ENCODE data around the gene TBX10. TPM values are rescaled to one million over a fixed set of nuclear protein-coding genes. Genes with fewer than 3 reads are reported as not detected.

TBX10 gene
- total and polyA plus RNA-seq, 12 donors: 0.17 to 0.44 (median 0.28) TPM; not detected in 9

DNA sequence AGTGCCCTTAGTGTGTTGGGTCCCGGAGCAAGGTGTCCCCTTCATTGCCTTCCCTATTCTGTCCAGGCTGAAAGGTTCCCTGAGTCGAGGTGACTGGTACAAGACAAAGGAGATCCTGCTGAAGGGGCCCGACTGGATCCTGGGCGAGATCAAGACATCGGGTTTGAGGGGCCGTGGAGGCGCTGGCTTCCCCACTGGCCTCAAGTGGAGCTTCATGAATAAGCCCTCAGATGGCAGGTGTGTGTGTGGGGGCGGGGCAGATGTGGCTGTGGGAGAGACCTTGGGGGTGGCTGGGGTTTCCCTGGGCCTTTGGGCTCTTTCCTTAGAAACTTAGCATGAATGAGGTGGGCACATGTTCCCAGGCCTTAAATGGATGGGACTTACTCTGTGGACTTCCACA is 31.1 kb downstream of the TBX10 start:
- peak overlapping the region in 1 of 10 donors; percentile 88 for H3K4me3 ChIP-seq
- H3K4me1 ChIP-seq: peaks cover 12 to 27% (median 20%) of the 10 kb centered on the region in 9 donors
- TF ChIP-seq, protein P1, sequence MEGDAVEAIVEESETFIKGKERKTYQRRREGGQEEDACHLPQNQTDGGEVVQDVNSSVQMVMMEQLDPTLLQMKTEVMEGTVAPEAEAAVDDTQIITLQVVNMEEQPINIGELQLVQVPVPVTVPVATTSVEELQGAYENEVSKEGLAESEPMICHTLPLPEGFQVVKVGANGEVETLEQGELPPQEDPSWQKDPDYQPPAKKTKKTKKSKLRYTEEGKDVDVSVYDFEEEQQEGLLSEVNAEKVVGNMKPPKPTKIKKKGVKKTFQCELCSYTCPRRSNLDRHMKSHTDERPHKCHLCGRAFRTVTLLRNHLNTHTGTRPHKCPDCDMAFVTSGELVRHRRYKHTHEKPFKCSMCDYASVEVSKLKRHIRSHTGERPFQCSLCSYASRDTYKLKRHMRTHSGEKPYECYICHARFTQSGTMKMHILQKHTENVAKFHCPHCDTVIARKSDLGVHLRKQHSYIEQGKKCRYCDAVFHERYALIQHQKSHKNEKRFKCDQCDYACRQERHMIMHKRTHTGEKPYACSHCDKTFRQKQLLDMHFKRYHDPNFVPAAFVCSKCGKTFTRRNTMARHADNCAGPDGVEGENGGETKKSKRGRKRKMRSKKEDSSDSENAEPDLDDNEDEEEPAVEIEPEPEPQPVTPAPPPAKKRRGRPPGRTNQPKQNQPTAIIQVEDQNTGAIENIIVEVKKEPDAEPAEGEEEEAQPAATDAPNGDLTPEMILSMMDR (IDR thresholded peaks at IDR 0.05): no peak
- intact Hi-C loops (cut with DNase I): loop anchor here in 1 of 10 donors (5.0 kb wide), 1 partner anchor 36 kb away; no protein-coding TSS in a partner anchor
- DNase-seq (no peak), ATAC-seq (no peak)
- WGBS, 2 donors: 94 to 97% methylated on average over 8 of the region's 8 CpGs
- no peaks in the 10 kb centered on the region for H3K27me3 ChIP-seq
- no peaks in the 10 kb centered on the region for H3K9me3 ChIP-seq
- no peak overlapping the region for H3K27ac ChIP-seq
- peaks cover 0 to 53% (median 40%) of the 10 kb centered on the region in 9 donors for H3K36me3 ChIP-seq

DNA sequence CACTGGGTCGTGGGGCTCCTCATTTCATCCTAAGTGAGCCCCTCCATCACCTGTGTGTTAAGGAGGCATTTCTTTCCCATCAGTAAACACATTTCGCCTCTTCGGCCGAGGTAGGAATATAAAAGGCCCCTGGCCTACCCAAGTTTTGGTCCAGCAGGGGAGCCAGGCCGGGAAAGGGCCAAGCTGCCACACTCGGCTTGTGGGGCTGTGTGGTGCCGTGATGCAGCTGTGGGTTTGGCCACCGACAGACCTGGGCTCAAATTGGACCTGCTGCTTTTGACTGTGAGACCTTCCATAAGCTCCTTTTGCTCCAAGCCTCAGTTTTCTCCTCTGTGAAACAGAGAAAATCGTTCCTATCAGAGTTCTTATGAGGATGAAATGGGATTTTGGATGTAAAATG is 32.1 kb downstream of the TBX10 start:
- H3K4me1 ChIP-seq: peaks cover 12 to 27% (median 20%) of the 10 kb centered on the region in 9 donors
- no peaks in the 10 kb centered on the region for H3K9me3 ChIP-seq
- TF ChIP-seq, protein P1 (IDR thresholded peaks at IDR 0.05): no peak
- peak overlapping the region in 9 of 10 donors; percentile 89 to 97 (median 92) for H3K27ac ChIP-seq
- DNase-seq (no peak), ATAC-seq (no peak)
- intact Hi-C loops (cut with DNase I): loop anchor here in 2 of 10 donors (2.0 to 5.0 kb wide), 2 partner anchors 23 to 35 kb away; no protein-coding TSS in a partner anchor
- H3K4me3 ChIP-seq: peak overlapping the region; percentile 85 to 100 (median 92)
- no peaks in the 10 kb centered on the region for H3K27me3 ChIP-seq
- 43 to 50% methylated on average over 9 of the region's 9 CpGs for whole genome bisulfite sequencing, 2 donors
- peaks cover 0 to 43% (median 37%) of the 10 kb centered on the region in 9 donors for H3K36me3 ChIP-seq

DNA sequence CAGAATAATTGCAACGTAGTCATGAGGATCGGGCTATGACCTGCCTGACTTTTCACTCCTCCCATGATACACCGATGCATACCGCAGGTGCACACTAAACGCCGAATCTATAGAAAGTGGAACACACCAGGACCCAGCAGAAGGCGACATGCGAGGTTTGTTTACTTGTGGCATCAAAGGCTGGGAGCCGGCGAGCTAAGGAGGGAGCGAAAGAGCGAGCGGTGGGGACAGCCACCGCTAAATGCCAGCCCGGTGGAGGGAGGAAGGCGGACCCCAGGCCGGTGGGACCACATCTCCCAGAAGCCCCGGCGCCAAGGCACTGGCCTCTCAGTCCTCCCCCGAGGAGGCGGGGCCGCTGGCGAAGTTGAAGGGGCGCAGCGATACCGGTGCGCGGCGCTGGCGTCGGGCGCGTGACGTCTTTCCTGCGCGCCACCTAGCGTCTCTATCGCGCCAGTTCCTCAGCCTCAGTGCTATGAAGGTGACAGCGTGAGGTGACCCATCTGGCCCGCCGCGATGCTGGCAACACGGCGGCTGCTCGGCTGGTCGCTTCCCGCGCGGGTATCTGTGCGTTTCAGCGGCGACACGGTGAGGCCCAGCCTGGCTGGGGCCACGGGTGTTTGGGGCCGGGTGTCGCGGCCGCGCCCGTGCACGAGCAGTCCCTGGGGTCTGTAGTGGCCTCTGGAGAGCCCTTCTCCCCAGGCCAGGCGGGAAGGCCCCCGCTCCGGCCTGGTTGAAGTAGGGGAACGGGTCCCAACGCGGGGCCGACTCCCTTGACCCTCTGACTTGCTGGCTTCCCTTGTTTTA is 32.9 kb downstream of the TBX10 start, which contains the start of gene NDUFV1:
Gene NDUFV1 (plus strand): TSS at position 445 of the 804 bp plus-strand sequence. CDS start 69 bp downstream, at position 514.
- peaks cover 0 to 2% (median 0%) of the 10 kb centered on the region in 7 donors for H3K27me3 ChIP-seq
- peak; percentile 97 to 100 (median 99) for ATAC-seq
- intact Hi-C loops (cut with DNase I): loop anchor here in 3 of 10 donors (1.0 to 5.0 kb wide), 3 partner anchors 23 to 34 kb away; partner anchors contain the start of gene GSTP1 (in 2 of the 3)
- no peaks in the 10 kb centered on the region for H3K9me3 ChIP-seq
- peak; percentile 97 to 98 for DNase-seq
- peak within 1 kb of the TSS; percentile 85 to 100 (median 92) for H3K4me3 ChIP-seq
- 0 to 1% methylated on average over 69 of the region's 69 CpGs for WGBS, 2 donors
- peak within 1 kb of the TSS; percentile 66 to 97 (median 92) for H3K27ac ChIP-seq
- peaks cover 0 to 35% (median 29%) of the 10 kb centered on the region in 9 donors for H3K36me3 ChIP-seq
- H3K4me1 ChIP-seq: peaks cover 12 to 27% (median 20%) of the 10 kb centered on the region in 9 donors
- TF ChIP-seq, protein P1 (IDR thresholded peaks at IDR 0.05): peak; percentile 34 to 84 (median 70)

DNA sequence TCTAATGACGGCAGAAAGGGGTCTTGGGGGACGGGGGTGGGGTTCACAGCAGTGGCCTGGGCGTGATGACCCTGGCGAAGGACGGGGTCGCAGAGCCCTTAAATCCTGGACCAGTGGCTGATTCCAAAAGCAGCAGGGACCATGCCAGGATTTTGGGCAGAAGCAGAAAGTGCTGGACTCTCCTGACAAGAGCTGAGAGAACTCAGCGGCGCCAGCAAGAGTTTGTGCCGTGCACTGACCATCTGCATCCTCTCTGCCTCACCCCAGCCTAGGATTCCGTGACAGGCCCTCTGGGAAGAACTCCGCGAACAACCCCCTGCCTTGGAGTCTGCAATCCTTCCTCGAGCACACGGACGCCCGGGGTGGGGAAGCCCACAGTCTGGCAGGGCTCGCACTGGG is 33.5 kb downstream of the TBX10 start:
- peaks cover 12 to 27% (median 20%) of the 10 kb centered on the region in 9 donors for H3K4me1 ChIP-seq
- intact Hi-C loops (cut with DNase I): loop anchor here in 3 of 10 donors (1.0 to 5.0 kb wide), 3 partner anchors 23 to 34 kb away; partner anchors contain the start of gene GSTP1 (in 2 of the 3)
- peak overlapping the region; percentile 85 to 100 (median 92) for H3K4me3 ChIP-seq
- no peak for DNase-seq
- 28 to 33% methylated on average over 17 of the region's 17 CpGs for whole genome bisulfite sequencing, 2 donors
- peaks cover 0 to 8% (median 0%) of the 10 kb centered on the region in 7 donors for H3K27me3 ChIP-seq
- peaks cover 0 to 29% (median 23%) of the 10 kb centered on the region in 9 donors for H3K36me3 ChIP-seq
- H3K9me3 ChIP-seq: no peaks in the 10 kb centered on the region
- ATAC-seq: peak in 7 of 8 donors; percentile 25 to 58 (median 39)
- TF ChIP-seq, protein P1 (IDR thresholded peaks at IDR 0.05): no peak
- peak overlapping the region; percentile 63 to 97 (median 91) for H3K27ac ChIP-seq
